GM12872 (cell line): ENCODE data around the gene UBE2L6.

Experiments
- CTCF ChIP-seq: IDR thresholded peaks from 3 replicates; pipeline ENCODE4 v1.5.1; 2011; ENCODE audit warnings: low read depth, mild to moderate bottlenecking, low read length, moderate library complexity; ENCODE audit not compliant: insufficient read depth

Gene UBE2L6

GRCh38 chr11:57513452-57513795 is 54.0 kb downstream of the UBE2L6 start:
- no peak for TF ChIP-seq CTCF

GRCh38 chr11:57512646-57513451 is 54.6 kb downstream of the UBE2L6 start:
- no peak for TF ChIP-seq CTCF

GRCh38 chr11:57511741-57512430 is 55.6 kb downstream of the UBE2L6 start:
- TF ChIP-seq CTCF, result no peak

- no peak for TF ChIP-seq CTCF
Observed at GRCh38 chr11:57508341-57509170, 58.9 kb downstream of the UBE2L6 start.

GRCh38 chr11:57506522-57506921 is 61.0 kb downstream of the UBE2L6 start:
- no peak for TF ChIP-seq CTCF

- TF ChIP-seq CTCF, result no peak
Observed at GRCh38 chr11:57504511-57504910, 63.0 kb downstream of the UBE2L6 start.

- TF ChIP-seq CTCF, result no peak
Observed at GRCh38 chr11:57502870-57503269, 64.6 kb downstream of the UBE2L6 start.
